GM21576 (cell line): Measurements from ENCODE around the gene UNG.
"Not testable (repeated sequence)": the region's sequence is repeated elsewhere in the genome, so short reads cannot be mapped to it uniquely, and the experiment has no call there.

Experiments used
- ATAC-seq: cut with Tn5 transposase; IDR thresholded peaks from one replicate; pipeline ENCODE4 v1.9.1; 2021; ENCODE audit warnings: mild to moderate bottlenecking, moderate library complexity; ENCODE audit not compliant: unreplicated experiment

UNG gene

GRCh38 chr12:109120095-109120494 is 22.7 kb downstream of the UNG start:
- ATAC-seq = no peak

- ATAC-seq = no peak
Measured at GRCh38 chr12:109120557-109120956, 23.2 kb downstream of the UNG start.

- ATAC-seq = no peak
Measured at GRCh38 chr12:109121346-109121880, 24.0 kb downstream of the UNG start.

- ATAC-seq = no peak
Measured at GRCh38 chr12:109124878-109125648, 27.7 kb downstream of the UNG start.

GRCh38 chr12:109125791-109126190 is 28.4 kb downstream of the UNG start:
- no peak for ATAC-seq

GRCh38 chr12:109126784-109127183 is 29.4 kb downstream of the UNG start:
- ATAC-seq = no peak

GRCh38 chr12:109127533-109128242 is 30.3 kb downstream of the UNG start:
- no peak for ATAC-seq

GRCh38 chr12:109130297-109131153 is 33.1 kb downstream of the UNG start:
- no peak for ATAC-seq

- no peak for ATAC-seq
Measured at GRCh38 chr12:109131154-109132050, 34.0 kb downstream of the UNG start.

- ATAC-seq = no peak
Measured at GRCh38 chr12:109134186-109134917, 37.0 kb downstream of the UNG start.

GRCh38 chr12:109137055-109137454 is 39.7 kb downstream of the UNG start:
- ATAC-seq = no peak

- ATAC-seq = no peak
Measured at GRCh38 chr12:109139360-109139759, 42.0 kb downstream of the UNG start.

- ATAC-seq = no peak
Measured at GRCh38 chr12:109139791-109140190, 42.4 kb downstream of the UNG start.

GRCh38 chr12:109140560-109140959 is 43.2 kb downstream of the UNG start:
- ATAC-seq = no peak

GRCh38 chr12:109144224-109144623 is 46.8 kb downstream of the UNG start:
- no peak for ATAC-seq

GRCh38 chr12:109147126-109147525 is 49.7 kb downstream of the UNG start:
- not testable (repeated sequence) for ATAC-seq

GRCh38 chr12:109147954-109148353 is 50.6 kb downstream of the UNG start:
- no peak for ATAC-seq

GRCh38 chr12:109150124-109150640 is 52.8 kb downstream of the UNG start:
- no peak for ATAC-seq

GRCh38 chr12:109151457-109151856 is 54.1 kb downstream of the UNG start:
- ATAC-seq = no peak
